OCI-LY3 (cell line): ENCODE results near the gene CTAG1B.

Source experiments
- EZH2phosphoT487 ChIP-seq: fragments of 200-600 bp; shearing (Covaris generic); IDR thresholded peaks from 2 replicates; pipeline ENCODE4 v1.6.1; 2018; ENCODE audit warnings: antibody characterized with exemption, mixed run types, low read depth
- TF ChIP-seq, protein P1 (sequence below): fragments of 200-600, 300-600 bp; sonication (generic); IDR thresholded peaks from 2 replicates; pipeline ENCODE4 v1.5.1; 2014; ENCODE audit warnings: antibody characterized with exemption, low read length, low read depth

GRCh38 chrX:154650221-154650510 lies 31.1 kb upstream of the CTAG1B start:
- TF ChIP-seq, protein P1, sequence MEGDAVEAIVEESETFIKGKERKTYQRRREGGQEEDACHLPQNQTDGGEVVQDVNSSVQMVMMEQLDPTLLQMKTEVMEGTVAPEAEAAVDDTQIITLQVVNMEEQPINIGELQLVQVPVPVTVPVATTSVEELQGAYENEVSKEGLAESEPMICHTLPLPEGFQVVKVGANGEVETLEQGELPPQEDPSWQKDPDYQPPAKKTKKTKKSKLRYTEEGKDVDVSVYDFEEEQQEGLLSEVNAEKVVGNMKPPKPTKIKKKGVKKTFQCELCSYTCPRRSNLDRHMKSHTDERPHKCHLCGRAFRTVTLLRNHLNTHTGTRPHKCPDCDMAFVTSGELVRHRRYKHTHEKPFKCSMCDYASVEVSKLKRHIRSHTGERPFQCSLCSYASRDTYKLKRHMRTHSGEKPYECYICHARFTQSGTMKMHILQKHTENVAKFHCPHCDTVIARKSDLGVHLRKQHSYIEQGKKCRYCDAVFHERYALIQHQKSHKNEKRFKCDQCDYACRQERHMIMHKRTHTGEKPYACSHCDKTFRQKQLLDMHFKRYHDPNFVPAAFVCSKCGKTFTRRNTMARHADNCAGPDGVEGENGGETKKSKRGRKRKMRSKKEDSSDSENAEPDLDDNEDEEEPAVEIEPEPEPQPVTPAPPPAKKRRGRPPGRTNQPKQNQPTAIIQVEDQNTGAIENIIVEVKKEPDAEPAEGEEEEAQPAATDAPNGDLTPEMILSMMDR: no peak
- TF ChIP-seq EZH2phosphoT487: no peak
